HG03064 (cell line): ENCODE results near the gene ZMYND12.
A peak's percentile ranks its signal among the peaks of the same experiment; 100 is the strongest.
"Not testable (repeated sequence)": the region's sequence is repeated elsewhere in the genome, so short reads cannot be mapped to it uniquely, and the experiment has no call there.

Experiments used
- ATAC-seq: cut with Tn5 transposase; IDR thresholded peaks from one replicate; pipeline ENCODE4 v1.9.1; 2021; ENCODE audit warnings: low read depth; ENCODE audit not compliant: unreplicated experiment

Gene ZMYND12, protein sequence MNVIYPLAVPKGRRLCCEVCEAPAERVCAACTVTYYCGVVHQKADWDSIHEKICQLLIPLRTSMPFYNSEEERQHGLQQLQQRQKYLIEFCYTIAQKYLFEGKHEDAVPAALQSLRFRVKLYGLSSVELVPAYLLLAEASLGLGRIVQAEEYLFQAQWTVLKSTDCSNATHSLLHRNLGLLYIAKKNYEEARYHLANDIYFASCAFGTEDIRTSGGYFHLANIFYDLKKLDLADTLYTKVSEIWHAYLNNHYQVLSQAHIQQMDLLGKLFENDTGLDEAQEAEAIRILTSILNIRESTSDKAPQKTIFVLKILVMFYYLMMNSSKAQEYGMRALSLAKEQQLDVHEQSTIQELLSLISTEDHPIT

DNA sequence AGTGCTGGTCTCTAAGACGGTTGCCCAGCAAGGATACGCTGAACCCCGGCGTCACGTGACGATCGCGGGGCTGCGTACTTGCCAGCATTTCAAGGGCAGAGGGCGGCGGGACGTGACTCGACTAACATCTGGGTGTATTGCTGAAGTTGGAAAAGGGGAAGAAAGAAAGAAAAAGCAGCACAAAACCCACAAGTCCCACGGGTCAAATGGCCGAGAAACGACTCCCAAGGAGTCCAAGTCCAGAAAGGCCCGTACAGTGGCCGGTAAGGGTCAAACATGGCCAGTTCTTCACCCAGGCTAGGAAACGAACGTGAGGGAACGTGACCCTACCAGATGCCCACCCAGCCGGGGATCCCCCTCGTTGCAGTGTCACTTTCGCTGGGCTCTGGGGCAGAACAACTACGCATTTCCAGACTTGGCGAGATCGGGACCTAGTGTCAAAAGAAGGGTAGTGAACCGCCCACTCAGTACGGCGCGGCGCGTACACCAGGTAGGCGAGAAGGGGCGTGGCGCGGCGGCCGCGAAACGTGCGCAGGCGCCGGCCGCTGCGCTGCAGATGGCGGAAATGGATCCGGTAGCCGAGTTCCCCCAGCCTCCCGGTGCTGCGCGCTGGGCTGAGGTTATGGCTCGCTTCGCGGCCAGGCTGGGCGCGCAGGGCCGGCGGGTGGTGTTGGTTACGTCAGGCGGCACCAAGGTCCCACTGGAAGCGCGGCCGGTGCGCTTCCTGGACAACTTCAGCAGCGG lies at the start of gene ZMYND12, which contains the start of gene PPCS:
Gene ZMYND12 (minus strand): TSS at position 13 of the 744 bp plus-strand sequence. CDS start 25 bp downstream, outside the sequence.
Gene PPCS (plus strand): TSS at position 534 of the 744 bp plus-strand sequence. CDS start 23 bp downstream, at position 557.
- peak; percentile 71 for ATAC-seq

DNA sequence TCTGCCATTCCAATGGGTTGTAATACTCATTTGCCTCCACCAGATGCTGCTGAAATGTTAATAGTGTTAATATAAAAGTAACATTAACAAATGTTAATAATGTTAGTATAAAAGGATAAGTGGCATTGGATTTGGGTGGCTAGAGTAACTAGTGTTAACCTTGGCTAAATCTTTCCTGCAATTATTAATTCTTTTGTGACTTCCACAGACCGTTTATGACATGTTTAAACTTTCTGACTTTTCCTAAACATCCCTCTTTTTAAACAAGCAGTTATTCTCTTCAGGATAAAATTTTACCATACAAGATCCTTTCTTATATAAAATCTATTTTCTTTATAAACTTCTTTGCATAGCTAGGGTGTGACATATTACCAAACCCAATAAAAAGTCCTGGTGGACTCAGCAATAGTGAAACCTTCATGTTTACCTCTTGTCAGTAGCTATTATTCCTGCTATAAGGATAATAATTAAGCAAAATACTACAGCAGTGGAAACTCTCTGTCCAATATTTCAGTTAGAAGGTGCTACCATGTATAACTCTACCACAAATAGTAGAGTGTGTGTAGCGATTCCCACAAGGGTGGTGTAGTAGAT lies 48.8 kb upstream of the ZMYND12 start:
- ATAC-seq: no peak

DNA sequence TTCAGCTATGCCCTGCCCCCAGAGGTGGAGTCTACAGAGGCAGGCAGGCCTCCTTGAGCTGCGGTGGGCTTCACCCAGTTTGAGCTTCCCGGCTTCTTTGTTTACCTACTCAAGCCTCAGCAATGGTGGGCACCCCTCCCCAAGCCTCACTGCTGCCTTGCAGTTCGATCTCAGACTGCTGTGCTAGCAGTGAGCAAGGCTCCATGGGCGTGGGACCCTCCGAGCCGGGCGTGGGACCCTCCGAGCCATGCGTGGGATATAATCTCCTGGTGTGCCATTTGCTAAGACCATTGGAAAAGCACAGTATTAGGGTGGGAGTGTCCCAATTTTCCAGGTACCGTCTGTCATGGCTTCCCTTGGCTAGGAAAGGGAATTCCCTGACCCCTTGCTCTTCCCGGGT lies 46.2 kb upstream of the ZMYND12 start:
- not testable (repeated sequence) for ATAC-seq

DNA sequence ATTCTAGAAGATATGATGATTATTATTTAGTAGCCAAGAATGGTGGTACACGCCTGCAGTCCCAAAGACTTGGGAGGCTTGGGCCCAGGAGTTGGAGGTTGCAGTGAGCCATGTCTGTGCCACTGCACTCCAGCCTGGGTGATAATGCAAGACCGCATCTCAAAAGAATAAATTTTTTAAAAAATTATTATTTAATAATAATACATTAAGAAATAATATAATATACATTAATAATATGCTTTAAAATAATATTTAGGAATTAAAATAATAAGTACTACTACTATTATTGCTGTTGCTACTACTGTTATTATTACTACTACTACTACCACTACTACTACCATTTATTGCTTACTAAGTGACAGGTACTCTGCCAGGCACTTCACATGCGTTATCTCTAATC lies 34.4 kb upstream of the ZMYND12 start:
- ATAC-seq: no peak

DNA sequence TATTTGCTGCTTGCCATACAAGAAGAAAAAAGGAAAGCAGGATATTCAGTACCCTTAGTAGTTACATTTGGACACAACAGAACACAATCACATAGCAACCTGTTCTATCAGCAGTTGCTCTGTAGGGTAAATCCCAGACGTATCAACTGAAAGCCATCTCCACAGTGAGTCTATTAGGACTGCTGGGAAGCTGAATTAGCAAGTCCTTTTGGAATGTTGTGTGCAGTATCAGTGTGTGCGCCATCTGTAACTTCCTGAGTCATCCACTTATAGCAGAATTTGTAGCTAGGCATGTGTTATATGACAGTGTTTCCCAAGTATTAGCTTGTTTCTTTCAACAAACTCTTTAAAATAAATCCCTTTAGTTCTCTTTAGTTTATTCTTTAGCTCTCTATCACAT lies 28.6 kb upstream of the ZMYND12 start:
- no peak for ATAC-seq

DNA sequence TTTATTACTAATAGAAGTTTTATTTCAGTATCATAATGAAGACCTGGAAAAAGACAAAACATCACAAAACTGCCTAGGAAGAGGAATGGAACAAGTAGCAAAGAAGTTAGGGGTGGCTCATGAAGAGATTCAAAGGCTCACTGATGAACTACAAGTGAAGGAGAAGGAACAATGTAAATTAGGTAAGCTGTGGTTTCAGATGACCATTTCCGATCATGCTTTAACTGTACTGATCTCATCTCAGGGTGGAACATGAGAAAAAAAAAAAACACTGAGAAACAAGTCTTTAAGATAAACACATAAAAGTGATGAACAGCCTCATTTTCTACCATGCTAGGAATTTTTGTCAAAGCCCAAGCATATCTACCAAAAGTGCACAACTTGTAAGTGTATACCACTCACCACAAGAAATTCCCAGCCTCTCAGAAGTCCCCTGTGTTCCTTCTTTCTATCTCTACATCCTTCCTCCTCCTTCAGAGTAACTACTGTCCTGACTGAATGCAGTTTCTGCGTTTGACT lies 26.9 kb upstream of the ZMYND12 start:
- no peak for ATAC-seq

DNA sequence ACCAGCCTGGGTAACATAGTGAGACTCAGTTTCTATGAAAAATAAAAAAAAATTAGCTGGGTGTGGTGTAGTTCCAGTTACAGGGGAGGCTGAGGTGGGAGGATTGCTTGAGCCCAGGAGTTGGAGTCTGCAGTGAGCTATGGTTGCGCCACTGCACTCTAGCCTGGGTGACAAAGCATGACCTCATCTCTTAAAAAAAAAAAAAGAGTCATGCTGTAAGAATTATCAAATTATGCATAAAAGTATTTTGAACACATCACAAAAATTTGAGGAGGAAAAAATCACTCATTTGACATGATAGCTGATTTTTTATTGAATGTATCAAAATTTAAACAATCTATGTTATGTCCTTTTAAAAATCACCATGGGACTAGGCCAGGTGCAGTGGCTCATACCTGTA lies 25.1 kb upstream of the ZMYND12 start:
- no peak for ATAC-seq

DNA sequence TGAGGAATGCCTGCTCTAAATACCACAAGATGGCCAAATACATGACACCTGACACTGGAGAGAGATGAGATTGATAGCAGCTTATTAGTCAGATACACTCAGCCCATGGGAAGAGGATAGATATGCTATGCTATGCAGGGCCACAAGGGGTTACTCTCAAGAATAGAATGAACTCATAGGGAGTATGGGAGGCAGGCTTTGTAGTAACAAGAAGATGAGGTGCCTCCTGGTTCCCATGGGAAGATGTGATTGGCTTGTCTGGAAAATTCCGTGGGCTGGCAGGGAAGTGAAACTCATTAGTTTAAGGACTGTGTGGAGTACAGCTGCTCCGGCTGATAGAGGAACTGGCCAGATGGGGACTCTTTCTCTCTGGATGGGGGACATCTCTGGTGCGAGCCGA lies 23.8 kb upstream of the ZMYND12 start:
- no peak for ATAC-seq

DNA sequence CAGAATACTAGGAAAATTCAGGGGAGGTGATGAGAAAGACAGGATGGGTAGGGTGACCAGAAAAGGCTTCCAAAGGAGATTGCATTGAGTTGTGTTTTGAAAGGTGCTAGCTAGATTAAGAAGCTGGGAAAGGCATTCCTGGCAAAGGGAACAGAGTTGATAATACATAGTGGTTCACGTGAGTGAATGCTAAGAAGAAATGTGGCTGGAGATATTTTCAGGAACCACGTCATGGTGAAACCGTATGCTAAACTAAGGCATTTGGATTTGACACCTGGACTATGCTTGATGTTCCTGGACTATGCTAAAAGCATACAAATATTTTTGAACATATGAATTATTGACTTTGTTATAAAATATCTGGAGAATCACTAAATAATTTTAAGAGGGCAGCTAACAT lies 22.0 kb upstream of the ZMYND12 start:
- no peak for ATAC-seq

DNA sequence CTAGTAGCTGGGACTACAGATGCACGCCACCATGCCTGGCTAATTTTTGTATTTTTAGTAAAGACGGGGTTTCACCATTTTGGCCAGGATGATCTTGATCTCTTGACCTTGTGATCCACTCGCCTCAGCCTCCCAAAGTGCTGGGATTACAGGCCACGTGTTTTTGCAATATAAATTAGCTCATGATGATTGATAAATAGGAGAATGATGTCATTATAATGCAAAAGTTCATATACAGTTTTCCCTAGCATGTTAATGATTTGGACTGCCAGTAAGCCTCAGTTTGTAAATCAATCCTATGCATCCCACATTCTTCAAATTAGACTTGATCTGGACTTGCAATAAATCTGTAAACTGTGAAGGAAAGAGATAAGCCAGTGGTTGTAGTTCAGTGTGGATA lies 21.5 kb upstream of the ZMYND12 start:
- ATAC-seq: not testable (repeated sequence)

DNA sequence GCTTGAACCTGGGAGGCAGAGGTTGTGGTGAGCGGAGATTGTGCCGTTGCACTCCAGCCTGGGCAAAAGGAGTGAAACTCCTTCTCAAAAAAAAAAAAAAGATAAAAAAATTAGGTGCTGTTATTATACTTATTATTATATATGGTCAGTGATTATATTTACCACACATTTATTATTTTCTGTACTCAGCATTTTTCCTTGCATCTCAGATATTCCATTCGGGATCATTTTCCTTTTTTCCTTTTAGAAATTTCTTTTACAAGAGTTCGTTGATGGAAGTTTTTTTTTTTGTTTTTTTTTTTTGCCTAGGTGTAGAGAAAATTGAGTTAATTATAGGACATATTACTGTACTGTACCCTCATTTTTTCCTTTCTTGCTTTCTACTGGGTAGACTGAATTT lies 20.8 kb upstream of the ZMYND12 start:
- no peak for ATAC-seq

DNA sequence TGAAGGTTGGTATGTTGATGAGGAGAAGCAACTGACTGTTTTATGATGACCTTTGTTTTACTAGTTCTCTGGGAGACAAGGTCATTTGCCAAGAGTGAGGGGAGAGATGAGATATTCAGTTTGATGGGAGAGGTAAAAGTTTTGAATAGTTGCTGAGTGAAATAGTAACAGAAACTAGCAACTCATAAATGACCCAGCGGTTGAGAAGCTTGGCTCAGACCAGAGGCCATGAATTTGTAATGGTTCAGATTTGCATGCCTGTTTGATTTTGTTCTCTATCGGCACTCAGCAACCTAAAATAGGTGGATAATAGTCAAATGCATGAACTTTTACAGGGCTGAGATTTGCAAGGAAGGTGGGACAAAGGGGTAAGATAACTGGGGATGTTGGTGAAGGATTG lies 13.9 kb upstream of the ZMYND12 start:
- no peak for ATAC-seq

DNA sequence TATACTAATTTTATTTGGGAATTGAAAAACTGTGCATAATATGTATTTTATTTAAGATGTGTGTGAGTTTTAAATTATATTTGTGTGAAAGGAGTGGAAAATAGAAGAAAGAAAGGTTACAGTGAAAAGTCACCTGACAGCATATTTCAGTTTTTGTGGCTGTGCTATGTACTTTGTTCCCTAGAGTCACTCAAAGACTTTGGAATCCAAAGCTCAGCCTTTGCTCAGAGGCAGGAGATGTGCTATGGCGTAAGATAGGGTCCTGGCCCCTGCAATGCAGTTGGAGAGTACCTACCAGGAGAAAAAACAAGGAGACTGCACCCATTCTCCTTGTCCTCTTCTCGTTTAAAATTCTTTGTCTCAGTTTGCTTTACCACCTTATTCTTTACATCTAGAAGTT lies 10.2 kb upstream of the ZMYND12 start:
- no peak for ATAC-seq

DNA sequence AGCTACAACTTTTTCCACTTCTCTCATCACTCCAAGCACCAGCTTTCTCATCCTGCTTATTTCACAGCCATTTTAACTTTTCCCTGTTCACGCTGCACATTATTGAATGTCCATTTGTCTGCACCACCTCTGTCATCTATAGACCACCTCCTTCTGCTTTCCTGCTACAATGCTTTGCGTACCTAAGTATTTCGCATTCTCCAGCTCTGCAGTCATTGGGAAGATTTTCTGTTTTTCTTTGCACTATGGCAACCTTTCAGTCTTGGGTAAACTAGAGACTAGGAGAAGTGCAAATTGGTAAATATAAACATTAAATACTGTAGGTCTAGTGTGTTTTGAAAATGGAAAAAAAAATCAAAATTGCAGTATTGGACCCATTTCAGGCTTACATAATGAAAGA lies 8.1 kb upstream of the ZMYND12 start:
- no peak for ATAC-seq

DNA sequence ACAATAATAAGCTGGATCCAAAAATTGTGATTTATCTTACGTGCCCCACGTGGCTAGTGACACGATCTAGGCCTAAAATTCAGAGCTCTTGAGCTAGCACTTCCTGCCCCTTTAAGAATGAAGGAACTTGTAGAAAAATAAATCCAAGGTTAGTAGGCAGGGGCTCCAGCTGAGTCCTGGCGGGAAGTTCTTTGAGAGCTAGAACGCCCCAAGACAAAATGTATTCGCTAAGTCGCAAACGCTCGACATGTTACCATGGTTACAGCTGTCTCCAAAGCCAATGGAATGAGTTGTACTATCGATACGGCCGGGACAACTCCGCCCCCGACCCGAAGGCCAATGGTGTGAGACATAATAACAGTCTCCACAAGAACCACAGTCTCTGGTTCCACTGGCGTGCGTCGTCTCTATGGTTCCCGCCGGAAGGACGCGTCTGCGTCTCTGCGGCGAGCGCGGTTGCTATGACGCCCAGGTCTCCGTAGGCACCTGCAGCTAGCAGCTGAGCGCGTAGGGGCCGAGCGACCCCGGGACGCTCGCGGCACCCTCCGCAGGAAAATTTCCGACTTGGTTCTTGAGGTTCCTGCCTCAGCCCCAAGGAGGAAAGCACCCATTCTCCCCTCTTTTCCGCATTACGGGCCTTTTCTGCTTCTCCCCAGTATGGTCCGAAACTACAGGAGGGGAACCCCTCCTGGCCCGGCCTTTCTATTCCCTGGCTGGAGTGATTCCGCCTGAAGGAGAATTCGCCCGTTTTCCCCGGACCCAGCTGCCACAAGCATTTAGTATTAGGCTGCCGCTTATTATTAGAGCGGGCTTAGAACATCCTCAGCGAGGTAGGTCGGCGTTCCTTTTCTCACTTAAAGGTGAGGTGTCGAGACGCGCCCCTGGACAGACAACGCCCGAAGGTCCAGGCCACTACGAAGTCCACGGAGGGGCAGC lies 7.3 kb upstream of the ZMYND12 start, which contains the start of gene CCDC30:
Gene CCDC30 (plus strand): TSS at position 459 of the 936 bp plus-strand sequence. CDS start 17,266 bp downstream, outside the sequence.
- ATAC-seq: peak; percentile 97

DNA sequence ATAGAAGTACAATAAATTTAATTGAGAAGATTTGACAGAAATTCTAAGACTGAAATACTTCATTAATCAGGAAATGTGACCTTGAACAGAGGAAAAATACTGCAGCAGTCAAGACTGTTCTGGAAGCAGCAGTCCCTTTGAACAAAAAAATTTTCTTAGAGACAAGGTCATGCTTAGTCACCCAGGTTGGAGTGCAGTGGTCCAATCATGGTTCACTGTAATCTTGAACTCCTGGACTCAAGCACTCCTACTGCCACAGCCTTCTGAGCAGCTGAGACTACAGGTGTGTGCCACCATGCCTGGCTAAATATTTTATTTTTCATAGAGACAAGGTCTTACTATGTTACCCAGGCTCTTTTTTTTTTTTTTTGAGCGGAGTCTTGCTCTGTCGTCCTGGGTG lies 5.4 kb upstream of the ZMYND12 start:
- ATAC-seq: no peak

DNA sequence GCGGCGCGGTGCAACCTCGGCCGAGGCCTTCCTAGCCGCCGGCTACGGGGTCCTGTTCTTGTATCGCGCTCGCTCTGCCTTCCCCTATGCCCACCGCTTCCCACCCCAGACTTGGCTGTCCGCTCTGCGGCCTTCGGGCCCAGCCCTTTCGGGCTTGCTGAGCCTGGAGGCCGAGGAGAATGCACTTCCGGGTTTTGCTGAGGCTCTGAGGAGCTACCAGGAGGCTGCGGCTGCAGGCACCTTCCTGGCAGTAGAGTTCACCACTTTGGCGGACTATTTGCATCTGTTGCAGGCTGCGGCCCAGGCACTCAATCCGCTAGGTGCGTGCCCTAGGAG lies 900 bp upstream of the ZMYND12 start:
- ATAC-seq: peak; percentile 61

DNA sequence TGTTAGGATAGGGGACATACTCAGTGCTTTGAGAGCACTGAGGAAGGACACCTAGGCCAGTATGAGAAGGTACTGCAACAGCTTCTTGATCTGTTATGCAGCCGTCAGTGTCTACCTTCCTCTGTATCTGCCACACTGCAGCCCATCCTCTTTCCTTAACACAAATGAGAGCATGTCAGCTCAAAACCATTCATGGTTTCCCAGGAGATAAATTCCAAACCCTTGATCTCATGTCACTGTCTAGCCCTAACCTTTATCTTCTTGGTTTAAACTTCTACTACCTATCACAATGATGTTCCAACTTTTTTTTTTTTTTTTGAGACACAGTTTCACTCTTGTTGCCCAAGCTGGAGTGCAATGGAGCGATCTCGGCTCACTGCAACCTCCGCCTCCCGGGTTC lies 1.4 kb downstream of the ZMYND12 start:
- ATAC-seq: no peak

DNA sequence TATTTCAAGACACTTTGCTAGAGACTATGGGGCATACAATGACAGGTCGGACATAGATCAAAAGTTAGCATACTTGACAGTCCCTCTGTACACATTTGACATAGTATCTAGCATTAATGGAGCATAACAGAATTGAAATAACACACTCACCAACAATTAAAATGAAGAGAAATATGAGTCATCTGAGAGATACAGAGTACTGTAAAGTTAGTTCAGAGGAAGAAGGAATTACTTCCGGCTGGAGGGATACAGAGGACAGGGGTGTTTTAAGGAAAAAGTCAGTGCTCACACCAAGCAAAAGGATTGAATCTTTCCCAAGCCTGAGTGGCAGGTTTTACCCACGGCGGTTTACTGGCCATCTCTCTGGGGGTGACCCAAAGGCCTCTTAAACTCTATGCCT lies 2.4 kb downstream of the ZMYND12 start:
- no peak for ATAC-seq

DNA sequence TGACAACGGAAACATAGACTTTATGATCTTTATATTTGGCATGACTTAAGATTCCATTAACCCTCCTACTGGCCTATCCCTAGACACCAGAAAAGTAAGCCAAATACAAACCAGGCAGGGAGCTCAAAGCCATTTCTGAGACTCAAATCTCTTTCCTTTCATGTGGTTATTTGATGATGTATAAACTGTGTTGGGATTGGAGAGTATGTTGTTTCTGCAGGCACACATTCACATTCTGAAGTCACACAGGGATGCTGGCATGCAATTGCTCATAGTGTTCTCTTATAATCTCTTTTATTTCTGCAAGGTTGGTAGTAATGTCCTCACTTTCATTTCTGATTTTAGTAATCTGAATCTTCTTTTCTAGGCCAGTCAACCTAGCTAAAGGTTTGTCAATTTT lies 5.8 kb downstream of the ZMYND12 start:
- ATAC-seq: no peak
